ENCODE results near the gene RNF14.
"Not testable (repeated sequence)": the region's sequence is repeated elsewhere in the genome, so short reads cannot be mapped to it uniquely, and the experiment has no call there.

The RNF14 gene

DNA sequence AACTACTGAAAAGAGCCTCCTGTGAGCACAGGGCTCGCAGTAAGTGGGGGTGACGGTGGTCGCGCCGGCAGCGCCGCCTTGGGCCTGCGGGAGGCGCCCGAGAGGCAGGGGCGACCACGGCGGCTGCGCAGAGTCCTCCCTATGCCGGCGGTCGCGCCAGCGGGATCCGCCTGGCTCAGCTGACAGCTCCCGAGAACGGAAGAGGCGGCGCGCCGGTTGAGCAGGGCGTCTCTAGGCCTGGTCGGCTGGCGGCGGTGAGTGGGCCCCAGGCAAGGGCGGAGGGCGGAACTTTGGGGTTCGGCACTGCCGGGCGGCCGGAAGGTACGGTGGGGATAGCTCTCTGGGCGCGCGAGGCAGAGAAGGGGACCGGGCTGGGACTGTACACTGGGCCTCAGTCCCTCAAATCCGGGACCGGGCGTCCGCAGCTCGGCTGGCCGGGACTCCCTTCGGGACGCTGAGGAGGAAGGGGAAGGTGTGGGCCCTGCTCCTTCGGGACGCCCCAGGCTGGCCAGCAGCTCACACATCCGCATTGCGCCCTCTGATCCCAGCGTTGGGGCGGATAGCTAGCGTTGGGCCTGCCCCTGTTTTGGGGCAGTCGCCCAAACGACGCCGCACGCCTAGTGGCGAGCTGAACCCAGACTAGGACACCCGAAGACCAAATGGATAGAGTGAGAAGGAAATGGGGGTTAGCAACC is at the start of gene RNF14:
Gene RNF14, plus strand, starts transcription at position 192 of the 695 bp plus-strand sequence. CDS start 4,484 bp downstream, outside the sequence.
- peak; percentile 83 to 87 for DNase-seq (ENCODE audit: low read depth in 1 of 2, low spot score in 1 of 2)

DNA sequence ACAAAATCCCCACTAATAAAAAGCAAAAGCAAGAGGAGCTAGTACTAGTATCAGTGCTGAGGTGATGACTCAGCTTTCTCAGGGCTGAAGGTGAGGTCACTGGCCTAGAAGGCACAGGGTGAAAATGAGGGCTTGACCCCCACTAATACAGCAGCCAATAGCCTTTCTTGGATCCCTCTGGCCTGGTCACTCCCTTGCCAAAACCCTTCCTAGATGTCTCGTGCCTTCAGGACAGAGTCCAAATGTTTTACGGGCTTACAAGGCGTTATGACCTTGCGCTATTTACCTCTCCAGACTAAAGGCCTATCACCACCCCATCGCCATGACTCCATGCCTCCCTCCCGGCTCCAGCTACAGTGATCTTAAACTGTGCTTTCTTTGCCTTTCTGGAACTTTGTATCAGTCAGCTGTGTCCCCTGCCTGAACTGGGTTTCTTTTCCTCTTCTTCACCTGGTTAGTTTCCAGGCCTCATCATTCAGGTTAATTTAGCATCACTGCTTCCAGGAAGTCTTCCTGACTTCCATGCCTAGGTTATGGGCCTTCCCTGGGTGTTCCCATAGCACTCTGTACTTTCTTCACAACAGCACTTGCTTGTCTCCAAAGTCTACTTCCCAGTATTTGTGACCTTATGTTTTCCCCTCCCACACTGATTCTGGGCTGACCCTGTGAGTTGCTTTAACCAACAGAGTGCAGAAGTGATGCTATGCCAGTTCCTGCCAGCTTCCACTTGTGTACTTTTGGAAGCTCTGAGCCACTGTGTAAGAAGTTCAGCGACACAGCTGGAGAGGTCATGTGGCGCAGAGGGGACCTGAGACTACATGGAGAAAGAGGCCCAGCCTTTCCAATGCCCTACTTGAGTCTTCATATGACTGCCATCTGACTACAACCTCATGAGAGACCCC is 49.4 kb upstream of the RNF14 start:
- DNase-seq (ENCODE audit: low read depth in 1 of 2, low spot score in 1 of 2): no peak

GRCh38 chr5:141920771-141921170 is 48.1 kb upstream of the RNF14 start:
- no peak for DNase-seq (ENCODE audit: low read depth in 1 of 2, low spot score in 1 of 2)

- not testable (repeated sequence) for DNase-seq (ENCODE audit: low read depth in 1 of 2, low spot score in 1 of 2)
Measured at GRCh38 chr5:141922827-141923447, 46.0 kb upstream of the RNF14 start.

DNA sequence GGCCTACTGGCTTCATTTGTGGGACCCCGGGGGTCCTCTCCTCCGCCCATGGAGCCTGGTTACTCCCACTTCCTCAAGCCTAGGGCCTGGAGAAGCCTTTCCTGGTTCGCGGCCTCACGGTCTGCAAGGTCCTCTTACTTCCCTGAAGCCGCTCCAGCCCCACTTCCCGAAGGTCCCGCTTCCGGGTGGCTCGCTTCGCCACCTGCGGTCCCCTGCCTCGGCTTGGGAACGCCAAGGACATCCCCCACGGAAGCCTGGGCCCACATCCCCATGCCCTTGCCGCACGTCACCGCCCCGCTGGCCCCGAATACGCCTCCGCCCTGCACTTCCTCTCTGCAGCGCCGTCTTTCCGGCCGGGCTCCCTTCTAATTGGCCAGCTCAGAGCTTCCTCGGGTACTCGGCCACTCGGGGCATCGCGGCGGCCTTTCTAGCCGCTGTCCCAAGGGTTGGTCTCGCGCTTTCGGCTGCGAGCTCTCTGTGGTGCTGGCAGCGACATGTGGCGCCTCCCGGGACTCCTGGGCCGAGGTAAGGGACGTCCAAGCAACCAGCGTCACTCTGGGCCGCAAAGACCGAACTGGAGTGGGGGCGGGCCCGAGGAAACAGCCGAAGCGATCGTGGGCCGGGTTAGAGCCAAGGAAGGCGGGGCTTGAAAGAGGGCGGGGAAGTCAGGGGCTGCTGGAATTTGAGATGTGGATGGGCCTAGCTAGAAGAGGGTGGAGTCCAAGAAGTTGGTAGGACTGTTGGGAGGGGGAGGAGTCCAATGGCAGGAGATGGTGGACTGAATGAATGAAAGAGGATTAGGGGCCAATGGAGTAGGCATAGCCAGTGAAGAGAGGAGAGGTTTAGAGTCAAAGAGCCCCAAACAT is 45.2 kb upstream of the RNF14 start, which contains the start of gene DELE1:
Gene DELE1, plus strand, starts transcription at position 424 of the 866 bp plus-strand sequence. Its CDS starts 71 bp downstream, at position 495.
- DNase-seq (ENCODE audit: low read depth in 1 of 2, low spot score in 1 of 2): peak; percentile 73 to 91

DNA sequence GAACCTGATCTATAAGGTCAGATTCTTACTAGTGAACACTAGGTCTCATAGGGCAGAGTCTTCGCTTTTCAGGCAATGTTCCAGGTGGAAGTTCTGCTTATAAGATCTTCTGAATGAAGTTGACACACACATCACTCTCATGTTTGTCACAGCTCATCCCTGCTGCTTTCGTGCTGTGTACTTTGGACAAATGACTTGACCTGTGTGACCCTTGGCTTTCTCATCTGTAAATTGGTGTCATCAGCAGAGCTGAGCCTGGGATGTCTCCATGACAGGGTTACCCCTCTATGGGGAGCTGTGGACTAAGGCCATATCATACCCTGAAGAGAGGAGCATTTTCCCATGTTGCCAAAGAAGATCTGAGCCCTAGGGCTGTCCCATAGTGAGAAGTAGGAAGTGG is 42.5 kb upstream of the RNF14 start:
- DNase-seq (ENCODE audit: low read depth in 1 of 2, low spot score in 1 of 2): no peak

DNA sequence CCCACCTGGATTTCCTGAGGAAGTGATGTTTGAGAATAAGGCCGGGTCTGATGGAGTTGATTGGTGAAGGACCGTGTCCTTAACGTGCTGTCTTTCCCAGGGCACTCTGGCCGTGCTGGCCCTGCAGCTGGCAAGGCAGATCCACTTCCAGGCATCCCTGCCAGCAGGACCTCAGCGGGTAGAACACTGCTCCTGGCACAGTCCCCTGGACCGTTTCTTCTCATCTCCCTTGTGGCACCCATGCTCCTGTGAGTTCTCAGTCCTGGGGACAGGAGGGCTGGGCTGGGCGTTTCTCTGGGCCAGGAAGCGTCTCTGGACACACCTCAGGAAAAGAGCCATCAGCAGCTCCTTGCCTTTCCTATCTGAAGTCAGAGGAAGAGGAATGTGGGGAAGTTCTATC is 40.9 kb upstream of the RNF14 start:
- DNase-seq (ENCODE audit: low read depth in 1 of 2, low spot score in 1 of 2): no peak

GRCh38 chr5:141929398-141930058 is 39.4 kb upstream of the RNF14 start:
- DNase-seq (ENCODE audit: low read depth in 1 of 2, low spot score in 1 of 2): no peak

GRCh38 chr5:141931694-141932093 is 37.2 kb upstream of the RNF14 start:
- no peak for DNase-seq (ENCODE audit: low read depth in 1 of 2, low spot score in 1 of 2)

DNA sequence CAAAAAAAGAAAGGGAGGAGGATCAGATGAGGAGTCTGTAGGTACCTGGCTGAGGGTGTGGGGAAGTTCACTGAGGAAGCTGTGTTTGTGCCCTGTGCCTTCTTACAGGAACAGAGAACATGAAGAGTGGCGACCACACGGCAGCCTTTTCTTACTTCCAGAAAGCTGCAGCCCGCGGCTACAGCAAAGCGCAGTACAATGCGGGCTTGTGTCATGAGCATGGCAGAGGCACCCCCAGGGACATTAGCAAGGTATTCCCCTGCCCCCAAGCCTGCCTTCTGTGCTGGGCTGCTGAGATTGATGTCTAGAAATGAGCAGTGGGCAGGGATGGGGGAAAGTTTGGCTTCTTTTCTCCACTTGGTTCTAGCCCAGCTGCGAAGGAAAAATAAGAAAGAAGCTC is 35.8 kb upstream of the RNF14 start:
- no peak for DNase-seq (ENCODE audit: low read depth in 1 of 2, low spot score in 1 of 2)

- DNase-seq (ENCODE audit: low read depth in 1 of 2, low spot score in 1 of 2): no peak
Measured at GRCh38 chr5:141934099-141934844, 34.6 kb upstream of the RNF14 start.

- DNase-seq (ENCODE audit: low read depth in 1 of 2, low spot score in 1 of 2): no peak
Measured at GRCh38 chr5:141935538-141935937, 33.4 kb upstream of the RNF14 start.

DNA sequence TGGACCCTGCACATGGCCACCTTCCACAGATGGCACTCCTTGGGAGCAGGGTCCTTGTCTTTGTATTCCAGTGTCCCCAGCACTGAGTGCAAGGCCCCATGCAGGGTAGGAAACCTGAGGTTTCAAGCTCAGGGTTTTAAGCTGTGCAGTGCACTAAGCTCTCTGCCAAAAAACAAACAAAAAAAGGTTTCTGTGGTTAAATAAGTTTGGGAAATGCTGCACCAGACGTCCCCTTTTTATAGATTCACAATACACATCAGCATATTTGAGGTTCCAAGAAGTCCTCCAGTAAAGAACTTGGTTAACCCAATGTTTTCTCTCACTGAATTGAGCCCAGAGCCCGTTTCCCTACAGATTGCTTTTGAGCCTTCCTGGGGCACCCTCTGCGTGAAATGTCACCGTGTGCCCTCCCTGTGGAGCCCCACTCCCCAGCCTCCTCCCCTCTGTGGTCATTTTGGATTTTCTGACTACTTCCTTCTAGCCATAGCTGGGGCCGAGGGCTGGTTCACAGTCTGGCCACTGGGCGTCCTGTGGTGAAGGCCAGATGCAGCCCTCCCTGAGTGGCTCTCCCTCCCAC is 28.1 kb upstream of the RNF14 start:
- no peak for DNase-seq (ENCODE audit: low read depth in 1 of 2, low spot score in 1 of 2)

DNA sequence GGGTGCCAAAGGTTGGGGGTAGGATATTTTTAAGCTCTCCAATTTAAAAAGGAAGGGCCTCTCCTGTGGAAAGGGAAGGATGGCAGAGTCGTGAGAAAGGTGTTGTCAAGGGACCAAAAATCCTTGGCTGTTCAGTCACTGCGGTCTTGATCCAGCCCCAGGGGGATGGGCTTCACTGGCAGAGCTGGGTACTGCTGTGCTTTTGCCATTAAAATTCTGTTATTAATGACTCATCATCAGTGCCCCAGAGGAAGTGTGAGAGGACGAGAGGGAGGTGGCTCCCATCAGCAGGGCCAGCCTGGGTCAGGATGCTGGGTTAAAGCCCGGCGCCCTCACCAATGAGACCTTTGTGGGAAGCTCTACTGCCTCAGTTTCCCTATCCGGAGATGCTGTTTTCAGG is 27.6 kb upstream of the RNF14 start:
- DNase-seq (ENCODE audit: low read depth in 1 of 2, low spot score in 1 of 2): no peak

DNA sequence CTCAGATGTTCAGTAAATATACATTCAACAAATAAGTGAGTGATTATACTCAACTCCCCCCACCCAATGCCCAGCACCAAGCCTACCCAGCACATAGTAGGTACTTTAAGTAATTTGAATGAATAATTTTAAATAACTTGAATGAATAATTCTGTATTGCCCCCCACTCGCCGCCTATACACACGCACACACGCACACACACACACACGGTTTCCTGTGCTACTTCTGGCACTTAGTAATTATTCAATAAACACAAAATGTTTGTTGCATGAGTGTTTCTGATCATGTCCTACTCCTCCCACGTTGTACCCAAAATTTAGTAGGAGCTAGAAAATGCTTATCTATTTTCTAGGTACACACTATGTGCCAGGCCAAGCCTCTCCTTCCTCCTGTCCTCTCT is 27.1 kb upstream of the RNF14 start:
- no peak for DNase-seq (ENCODE audit: low read depth in 1 of 2, low spot score in 1 of 2)

DNA sequence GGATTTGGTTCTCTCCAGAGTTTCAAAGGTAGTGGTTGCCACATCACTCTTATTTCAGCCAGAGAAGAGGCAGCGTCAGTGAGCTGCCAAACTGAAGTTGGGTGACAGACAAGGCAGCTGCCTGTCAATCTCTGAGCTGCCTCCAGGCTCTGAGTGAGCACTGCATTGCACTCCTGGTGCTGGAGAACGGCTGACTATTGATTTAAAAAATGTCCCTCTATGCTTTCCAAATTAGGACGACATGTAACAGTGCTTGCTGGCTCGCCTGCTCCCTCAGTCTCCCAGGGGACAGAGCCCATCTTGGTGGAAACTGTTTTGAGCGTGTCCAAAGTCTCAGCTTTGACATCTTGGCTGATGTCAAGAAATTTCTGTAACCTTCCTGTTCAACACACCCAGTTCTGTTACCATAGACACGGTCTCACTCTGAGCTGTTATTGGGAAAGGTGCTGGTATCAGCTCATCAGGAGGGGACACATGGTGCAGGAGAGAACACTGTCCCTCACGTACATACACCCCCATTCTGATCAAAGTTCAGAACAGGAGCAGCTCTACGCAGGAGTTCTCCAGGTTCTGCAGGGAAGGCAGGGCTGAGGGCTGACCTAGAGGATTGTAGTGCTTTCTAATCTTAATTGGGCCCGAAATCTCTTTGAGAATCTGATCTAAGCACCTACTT is 26.6 kb upstream of the RNF14 start:
- DNase-seq (ENCODE audit: low read depth in 1 of 2, low spot score in 1 of 2): no peak

DNA sequence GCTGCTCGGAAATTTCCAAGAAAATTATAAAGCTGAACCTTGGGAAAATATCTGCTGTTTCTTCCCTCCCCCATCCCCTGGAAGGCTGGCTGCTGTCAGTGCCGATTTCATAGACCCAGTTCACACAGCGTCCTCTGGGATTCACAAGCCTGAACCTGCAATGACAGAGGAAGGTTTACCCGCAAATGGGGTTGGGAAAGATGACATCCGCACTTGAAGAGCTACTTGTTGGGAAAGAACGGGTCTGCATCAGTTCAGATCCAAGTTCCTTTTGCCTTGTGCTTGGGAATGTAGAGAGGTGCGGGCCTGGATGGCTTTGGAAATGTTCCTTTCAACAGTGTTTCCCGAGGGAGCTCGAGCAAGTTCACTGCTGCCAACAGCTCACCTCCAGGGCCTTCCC is 24.8 kb upstream of the RNF14 start:
- DNase-seq (ENCODE audit: low read depth in 1 of 2, low spot score in 1 of 2): no peak

GRCh38 chr5:141945511-141946051 is 23.3 kb upstream of the RNF14 start:
- no peak for DNase-seq (ENCODE audit: low read depth in 1 of 2, low spot score in 1 of 2)
